Brain microvascular endothelial cell (primary cell): ENCODE results near the gene VWA1.

Source experiments
- DNase-seq: peaks from one replicate; pipeline ENCODE4 v3.0.0-alpha.2; 2020
- H3K27ac ChIP-seq: fragments of 250-450 bp; sonication (Bioruptor Pico); 2 replicates; pipeline ENCODE4 v1.5.1; 2020; ENCODE audit warnings: mild to moderate bottlenecking, moderate library complexity
- H3K27me3 ChIP-seq: fragments of 250-450 bp; sonication (Bioruptor Pico); replicated peaks from 2 replicates; pipeline ENCODE4 v1.5.1; 2020; ENCODE audit warnings: mild to moderate bottlenecking
- H3K36me3 ChIP-seq: fragments of 250-450 bp; sonication (Bioruptor Pico); replicated peaks from 2 replicates; pipeline ENCODE4 v1.5.1; 2020; ENCODE audit warnings: mild to moderate bottlenecking
- H3K4me3 ChIP-seq: 2 replicates; pipeline ENCODE4 v1.5.1; 2011; ENCODE audit warnings: low read depth, mild to moderate bottlenecking, control low read depth, low read length, moderate library complexity
- in situ Hi-C: cut with HindIII; loops from 2 replicates; pipeline ENCODE4 v1.10.0; 2017; ENCODE audit warnings: low sequenced_read_pairs, low pct_ligation_motif_present
- TF ChIP-seq, protein P1 (sequence below): IDR thresholded peaks from 2 replicates; pipeline ENCODE4 v1.5.1; 2011; ENCODE audit warnings: low read depth, mild to moderate bottlenecking, moderate library complexity, low read length, control low read depth, inconsistent platforms; ENCODE audit errors: missing control alignments

The VWA1 gene, protein sequence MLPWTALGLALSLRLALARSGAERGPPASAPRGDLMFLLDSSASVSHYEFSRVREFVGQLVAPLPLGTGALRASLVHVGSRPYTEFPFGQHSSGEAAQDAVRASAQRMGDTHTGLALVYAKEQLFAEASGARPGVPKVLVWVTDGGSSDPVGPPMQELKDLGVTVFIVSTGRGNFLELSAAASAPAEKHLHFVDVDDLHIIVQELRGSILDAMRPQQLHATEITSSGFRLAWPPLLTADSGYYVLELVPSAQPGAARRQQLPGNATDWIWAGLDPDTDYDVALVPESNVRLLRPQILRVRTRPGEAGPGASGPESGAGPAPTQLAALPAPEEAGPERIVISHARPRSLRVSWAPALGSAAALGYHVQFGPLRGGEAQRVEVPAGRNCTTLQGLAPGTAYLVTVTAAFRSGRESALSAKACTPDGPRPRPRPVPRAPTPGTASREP

DNA sequence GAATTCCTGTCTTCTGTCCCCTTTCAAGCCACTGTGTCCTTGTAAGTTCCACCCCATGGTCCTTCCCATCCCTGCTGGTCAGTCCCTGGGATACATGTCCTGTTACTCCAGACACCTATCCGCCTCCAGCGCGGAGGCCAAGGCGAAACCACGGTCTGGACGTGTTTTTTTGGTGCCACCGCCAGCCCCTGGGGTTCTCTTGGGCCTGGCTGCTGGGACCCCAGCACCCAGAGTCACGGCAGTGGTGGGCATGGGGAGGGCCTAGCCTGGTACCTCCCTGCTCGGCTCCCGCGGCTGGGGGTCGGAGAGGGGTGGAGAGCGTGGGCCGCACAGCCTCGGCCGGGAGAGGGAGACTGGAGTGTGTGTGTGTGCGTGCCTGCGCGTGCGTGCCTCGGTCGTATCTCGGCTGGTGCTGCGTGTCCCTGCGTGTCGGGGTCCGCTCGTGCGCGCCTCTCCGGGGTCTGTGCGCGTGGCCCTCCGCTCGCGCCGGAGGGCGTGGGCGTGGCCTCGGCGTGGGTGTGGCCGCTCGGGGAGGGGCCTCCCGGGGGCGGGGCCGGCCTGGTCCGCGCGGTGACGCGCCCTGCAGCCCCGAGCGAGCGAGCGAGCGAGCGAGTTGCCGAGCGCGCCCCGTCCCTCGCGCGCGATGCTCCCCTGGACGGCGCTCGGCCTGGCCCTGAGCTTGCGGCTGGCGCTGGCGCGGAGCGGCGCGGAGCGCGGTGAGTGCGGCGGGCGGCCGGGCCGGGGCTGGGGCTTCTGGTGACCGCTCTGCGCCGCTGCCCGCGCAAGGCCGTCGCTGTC is at the start of gene VWA1:
TSS of gene VWA1 (plus strand) at position 585 of the 798 bp plus-strand sequence. CDS start at position 644, 59 bp downstream.
- in situ Hi-C loops = no loop called here
- no peaks in the 10 kb centered on the region for H3K36me3 ChIP-seq
- TF ChIP-seq, protein P1, sequence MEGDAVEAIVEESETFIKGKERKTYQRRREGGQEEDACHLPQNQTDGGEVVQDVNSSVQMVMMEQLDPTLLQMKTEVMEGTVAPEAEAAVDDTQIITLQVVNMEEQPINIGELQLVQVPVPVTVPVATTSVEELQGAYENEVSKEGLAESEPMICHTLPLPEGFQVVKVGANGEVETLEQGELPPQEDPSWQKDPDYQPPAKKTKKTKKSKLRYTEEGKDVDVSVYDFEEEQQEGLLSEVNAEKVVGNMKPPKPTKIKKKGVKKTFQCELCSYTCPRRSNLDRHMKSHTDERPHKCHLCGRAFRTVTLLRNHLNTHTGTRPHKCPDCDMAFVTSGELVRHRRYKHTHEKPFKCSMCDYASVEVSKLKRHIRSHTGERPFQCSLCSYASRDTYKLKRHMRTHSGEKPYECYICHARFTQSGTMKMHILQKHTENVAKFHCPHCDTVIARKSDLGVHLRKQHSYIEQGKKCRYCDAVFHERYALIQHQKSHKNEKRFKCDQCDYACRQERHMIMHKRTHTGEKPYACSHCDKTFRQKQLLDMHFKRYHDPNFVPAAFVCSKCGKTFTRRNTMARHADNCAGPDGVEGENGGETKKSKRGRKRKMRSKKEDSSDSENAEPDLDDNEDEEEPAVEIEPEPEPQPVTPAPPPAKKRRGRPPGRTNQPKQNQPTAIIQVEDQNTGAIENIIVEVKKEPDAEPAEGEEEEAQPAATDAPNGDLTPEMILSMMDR = peak; percentile 6
- H3K4me3 ChIP-seq = peak within 1 kb of the TSS; percentile 44
- H3K27ac ChIP-seq = no peak within 1 kb of the TSS
- DNase-seq = no peak
- H3K27me3 ChIP-seq = no peaks in the 10 kb centered on the region

DNA sequence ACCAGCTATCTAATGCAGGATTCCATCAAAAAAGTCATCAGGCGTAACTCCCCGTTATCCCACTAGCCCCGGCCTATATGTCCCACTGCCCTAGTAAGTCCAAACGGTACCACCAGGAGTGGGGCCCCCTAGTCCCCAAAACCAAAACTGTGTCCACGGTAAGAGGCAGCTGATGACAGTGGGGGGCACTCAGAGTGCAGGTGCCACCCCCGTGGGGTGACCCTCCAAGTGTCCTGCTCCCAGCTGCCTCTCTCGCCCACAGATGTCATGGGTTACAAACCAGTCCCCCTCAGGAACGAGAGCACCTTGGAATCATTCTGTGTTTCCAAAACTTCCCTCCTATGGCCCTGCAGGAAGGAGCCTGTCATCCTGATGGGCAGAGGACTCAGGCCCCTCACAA is 49.6 kb upstream of the VWA1 start:
- in situ Hi-C loops = no loop called here
- Histone ChIP-seq H3K27ac (no peak overlapping the region), H3K36me3 (peaks cover 61% of the 10 kb centered on the region), H3K4me3 (no peak overlapping the region), H3K27me3 (no peaks in the 10 kb centered on the region)
- no peak for DNase-seq
- TF ChIP-seq, protein P1 = no peak

DNA sequence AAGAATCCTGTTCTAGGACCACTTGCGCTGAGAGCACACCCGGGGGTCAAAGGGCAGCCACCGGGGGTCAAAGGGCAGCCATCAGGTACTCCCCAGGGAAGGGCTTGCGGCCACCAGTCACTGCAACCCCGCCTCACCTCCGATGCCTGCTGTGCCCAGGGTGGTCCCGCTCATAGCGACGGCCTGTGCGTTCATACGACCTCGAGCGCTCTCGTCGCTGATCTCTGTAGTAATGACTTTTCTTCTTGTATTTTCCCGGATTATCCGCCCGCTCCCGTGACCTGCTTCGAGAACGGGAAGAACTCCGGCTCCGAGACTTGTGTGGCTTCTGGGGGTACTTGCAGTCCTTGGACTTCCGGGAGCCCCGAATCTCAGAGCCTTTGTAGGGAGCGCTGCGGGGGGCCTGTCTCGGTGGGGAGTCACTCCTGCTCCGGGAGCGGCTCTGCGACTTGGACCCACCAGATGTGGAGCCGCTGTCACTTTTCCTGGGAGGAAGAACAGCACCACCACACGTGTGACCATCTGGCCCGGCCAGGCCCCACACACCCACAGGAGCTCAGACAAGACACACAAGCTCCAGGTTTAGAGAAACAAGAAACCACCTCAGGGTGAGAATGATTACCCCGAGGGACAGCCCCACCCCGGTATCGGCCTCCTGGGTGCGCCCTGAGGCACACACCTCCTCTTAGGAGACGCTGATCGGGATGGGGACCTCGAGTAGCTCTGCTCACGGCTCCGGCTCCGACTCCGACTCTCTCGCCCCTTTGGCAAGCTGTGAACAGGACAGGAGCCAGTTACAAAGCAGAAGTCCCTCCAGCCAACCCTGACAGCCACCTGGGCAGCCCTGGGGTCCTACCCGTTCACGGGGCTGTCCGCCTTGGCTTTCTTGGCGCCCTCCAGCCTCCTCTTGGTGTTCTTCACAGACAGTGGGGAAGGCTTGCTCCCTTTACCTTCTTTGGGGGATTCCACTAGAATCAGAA is 48.1 kb upstream of the VWA1 start:
- Histone ChIP-seq H3K4me3 (no peak overlapping the region), H3K36me3 (peaks cover 69% of the 10 kb centered on the region), H3K27ac (no peak overlapping the region), H3K27me3 (no peaks in the 10 kb centered on the region)
- in situ Hi-C loops = no loop called here
- TF ChIP-seq, protein P1 = no peak
- DNase-seq = no peak

DNA sequence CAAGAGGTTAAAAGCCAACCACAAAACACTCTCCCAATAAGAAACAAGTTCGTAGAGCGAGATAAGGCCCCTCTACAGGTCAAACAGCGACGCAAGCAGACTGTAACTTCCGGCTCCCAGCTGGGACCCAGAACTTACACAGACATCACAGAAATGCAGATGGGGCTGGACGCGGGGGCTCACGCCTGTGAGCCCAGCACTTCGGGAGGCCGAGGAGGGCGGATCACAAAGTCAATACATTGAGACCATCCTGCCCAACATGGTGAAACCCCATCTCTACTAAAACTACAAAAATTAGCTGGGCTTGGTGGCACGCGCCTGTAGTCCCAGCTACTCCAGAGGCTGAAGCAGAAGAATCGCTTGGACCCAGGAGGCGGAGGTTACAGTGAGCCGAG is 47.4 kb upstream of the VWA1 start:
- H3K27ac ChIP-seq = no peak overlapping the region
- no peak overlapping the region for H3K4me3 ChIP-seq
- in situ Hi-C loops = no loop called here
- no peaks in the 10 kb centered on the region for H3K27me3 ChIP-seq
- no peak for DNase-seq
- TF ChIP-seq, protein P1 = no peak
- H3K36me3 ChIP-seq = peaks cover 76% of the 10 kb centered on the region

DNA sequence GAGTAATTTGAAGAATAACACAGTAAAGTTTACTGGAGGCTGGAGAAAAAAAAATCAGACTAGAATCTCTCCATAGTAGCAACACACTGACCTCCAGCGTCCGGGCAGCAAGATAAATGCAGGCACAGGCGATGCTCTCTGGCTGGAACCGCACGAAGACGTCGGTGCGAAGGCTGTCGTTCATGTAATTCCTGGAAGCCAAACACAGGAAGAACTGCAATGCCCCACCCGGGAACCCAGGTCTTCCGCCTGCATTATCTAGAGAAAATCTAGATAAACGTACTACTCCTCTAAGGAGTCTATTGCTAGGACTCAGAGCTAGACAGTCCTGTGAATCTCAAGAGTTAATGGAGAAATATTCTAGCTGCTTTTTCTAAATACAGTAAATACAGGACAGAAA is 44.8 kb upstream of the VWA1 start:
- in situ Hi-C loops = no loop called here
- H3K4me3 ChIP-seq = no peak overlapping the region
- no peak overlapping the region for H3K27ac ChIP-seq
- no peaks in the 10 kb centered on the region for H3K27me3 ChIP-seq
- peaks cover 95% of the 10 kb centered on the region for H3K36me3 ChIP-seq
- TF ChIP-seq, protein P1 = no peak
- no peak for DNase-seq
